GM12801 (cell line): Measurements from ENCODE around the gene NTRK2.

Experiments used
- TF ChIP-seq, protein P1 (sequence below): IDR thresholded peaks from one replicate; pipeline ENCODE4 v1.5.1; 2011; ENCODE audit warnings: control low read depth; ENCODE audit not compliant: insufficient read length; ENCODE audit errors: extremely low read depth

The NTRK2 gene

DNA sequence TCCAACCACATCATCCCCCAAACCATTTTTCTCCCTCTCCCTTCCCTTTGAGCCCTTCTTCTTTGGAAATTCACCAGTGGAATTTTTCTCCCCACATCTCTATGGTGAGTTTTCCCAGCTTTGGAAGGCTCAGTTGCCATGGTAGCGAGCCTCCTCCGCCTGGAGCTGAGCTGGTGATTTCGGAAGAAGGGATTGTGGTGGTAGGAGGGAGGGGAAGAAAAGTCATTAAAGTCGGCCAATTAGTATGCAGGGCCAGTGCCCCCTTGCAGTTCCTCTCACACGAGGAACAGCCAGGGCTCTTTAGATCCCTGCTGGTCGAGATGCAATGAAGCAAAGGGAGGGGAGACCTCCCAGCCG lies 322.0 kb downstream of the NTRK2 start:
- TF ChIP-seq, protein P1, sequence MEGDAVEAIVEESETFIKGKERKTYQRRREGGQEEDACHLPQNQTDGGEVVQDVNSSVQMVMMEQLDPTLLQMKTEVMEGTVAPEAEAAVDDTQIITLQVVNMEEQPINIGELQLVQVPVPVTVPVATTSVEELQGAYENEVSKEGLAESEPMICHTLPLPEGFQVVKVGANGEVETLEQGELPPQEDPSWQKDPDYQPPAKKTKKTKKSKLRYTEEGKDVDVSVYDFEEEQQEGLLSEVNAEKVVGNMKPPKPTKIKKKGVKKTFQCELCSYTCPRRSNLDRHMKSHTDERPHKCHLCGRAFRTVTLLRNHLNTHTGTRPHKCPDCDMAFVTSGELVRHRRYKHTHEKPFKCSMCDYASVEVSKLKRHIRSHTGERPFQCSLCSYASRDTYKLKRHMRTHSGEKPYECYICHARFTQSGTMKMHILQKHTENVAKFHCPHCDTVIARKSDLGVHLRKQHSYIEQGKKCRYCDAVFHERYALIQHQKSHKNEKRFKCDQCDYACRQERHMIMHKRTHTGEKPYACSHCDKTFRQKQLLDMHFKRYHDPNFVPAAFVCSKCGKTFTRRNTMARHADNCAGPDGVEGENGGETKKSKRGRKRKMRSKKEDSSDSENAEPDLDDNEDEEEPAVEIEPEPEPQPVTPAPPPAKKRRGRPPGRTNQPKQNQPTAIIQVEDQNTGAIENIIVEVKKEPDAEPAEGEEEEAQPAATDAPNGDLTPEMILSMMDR, result no peak

DNA sequence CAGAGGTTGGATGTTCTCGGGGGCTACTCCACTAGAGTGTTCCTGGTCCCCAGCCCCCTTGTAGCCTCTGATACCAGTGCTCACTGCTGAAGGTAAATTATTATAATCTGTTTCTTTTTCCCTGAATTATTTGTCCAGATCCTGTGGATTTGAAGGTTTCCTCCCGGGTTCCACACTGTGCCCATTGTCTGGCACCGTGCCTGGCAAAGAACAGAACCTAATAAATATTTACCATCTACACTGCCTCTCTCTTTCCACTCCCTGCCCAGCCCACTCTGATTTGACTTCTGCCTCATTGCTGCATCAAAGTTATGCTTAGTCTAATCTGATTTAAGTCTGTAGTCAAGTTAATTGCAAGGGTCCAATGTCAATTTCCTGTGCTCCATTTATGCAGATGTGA lies 322.9 kb downstream of the NTRK2 start:
- TF ChIP-seq, protein P1, result no peak

DNA sequence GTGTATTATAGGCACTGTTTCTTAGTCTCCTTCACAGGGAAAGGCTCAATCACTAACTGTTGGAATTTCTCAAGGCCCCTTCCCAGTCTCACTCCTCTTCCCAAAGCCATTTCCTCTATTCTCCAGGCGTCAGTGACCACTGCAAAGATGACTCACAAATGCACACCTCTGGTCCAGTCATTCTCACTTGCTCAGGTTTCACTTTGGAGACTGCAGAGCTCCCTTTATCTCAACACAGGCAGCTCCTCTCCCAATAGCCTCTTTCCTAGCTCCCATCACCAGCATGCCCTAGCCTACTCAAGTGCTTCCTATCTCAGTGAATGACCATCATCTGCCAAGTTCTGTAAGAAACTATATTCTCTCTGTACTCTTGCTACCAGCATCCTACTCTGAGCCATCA lies 323.6 kb downstream of the NTRK2 start:
- TF ChIP-seq, protein P1, result no peak

DNA sequence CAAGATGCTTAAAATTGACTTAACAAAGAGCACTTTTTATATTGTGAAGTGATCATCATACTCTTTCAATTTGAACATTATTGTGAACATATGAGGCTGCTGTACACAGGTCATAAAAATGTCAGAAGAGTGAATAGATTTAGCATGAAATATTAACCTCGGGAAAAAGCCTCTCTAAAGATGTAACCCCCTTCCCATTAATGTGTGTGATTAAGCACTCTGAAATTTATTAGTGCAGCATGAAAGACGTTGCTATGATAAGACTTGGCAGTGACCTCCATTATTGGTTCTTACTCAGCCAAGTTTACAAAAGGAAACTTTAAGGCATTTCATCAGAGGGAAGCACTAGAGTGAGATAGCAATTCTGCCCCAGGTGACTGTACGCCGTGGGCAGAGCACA lies 326.5 kb downstream of the NTRK2 start:
- TF ChIP-seq, protein P1, result no peak

DNA sequence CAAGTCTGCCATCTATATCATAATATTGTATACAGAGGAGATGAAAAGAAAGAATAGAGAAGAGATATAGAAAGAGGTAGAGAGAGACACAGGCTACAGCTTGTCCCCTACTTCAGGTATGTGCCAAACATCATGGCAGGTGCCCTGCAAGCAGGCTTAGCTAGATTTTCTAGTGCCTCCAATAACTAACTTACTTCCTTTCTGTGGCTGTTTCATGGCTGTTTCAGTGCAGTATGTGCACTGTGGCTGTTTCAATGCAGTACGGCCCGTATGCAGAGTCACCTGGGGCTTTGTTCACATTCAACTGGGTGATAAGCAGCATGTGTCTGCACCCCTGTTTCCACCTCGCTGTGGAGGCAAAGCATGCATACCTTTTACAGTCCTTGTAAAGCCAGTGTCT lies 327.2 kb downstream of the NTRK2 start:
- TF ChIP-seq, protein P1, result no peak

DNA sequence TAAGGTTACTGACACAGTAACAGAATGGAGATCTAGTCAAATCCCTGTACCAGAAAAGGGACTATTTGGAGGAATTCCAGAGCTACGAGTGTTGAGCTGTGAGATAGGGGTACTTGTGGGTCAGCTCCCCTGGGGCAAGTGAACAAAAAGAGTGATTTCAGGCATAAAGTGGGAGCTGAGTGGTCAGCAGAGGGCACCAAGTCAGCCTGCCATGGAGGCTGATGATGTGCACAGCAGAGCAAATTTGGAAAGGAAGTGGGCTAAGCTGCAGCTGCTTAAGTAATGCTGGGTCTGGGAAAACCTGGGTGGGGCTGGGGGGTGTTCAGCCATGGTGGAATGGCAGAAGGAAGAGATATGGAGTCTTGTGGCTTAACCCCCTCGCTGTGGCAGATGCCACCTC lies 327.9 kb downstream of the NTRK2 start:
- TF ChIP-seq, protein P1, result no peak

DNA sequence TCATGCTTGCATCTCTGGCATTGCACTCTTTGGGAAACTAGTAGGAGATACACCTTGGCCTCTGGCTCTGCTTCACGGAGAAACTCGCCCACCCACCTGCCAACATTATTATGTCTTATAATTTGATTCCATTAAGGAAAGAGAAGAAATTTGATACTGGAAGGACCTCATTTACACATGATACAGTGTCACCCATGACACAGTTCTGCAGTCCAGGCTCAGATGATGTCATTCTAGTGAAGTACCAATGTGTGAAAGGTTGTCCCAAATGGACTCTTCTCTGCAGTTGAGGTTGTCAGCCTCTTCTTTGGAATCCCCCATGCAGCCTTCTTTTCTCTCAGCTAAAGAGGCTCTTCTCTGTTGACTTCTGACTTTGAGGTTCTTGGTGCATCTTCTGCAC lies 329.1 kb downstream of the NTRK2 start:
- TF ChIP-seq, protein P1, result no peak

DNA sequence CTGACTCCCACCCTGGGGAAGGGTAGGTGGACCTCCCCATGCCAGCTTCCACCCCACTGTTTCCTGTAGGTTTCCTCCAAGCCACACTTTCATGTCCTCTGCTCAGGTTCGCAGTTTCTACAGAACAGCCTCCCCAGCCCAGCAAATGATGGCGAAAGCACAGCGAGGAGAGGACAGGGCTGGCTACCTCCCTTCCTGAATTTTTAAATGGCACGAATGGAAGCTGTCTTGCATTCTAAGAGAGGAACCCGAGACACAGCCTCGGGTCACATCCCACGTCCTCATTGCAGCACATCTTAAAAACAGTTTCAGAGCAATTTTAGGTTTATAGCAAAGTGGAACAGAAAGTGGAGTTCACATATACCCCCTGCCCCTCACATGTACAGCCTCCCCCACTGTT lies 330.3 kb downstream of the NTRK2 start:
- TF ChIP-seq, protein P1, result no peak
